Fibroblast of villous mesenchyme (primary cell): ENCODE results near the gene MRPL30. TPM values are rescaled to one million over a fixed set of nuclear protein-coding genes. Genes with fewer than 3 reads are reported as not detected.
A peak's percentile ranks its signal among the peaks of the same experiment; 100 is the strongest.

Source experiments
- DNase-seq: peaks from one replicate; pipeline ENCODE4 v3.0.0-alpha.2; 2010; ENCODE audit warnings: low read depth
- H3K4me3 ChIP-seq: 2 replicates; pipeline ENCODE4 v1.5.1; 2011; ENCODE audit warnings: low read depth, mild to moderate bottlenecking, low read length
- total RNA-seq: library from RNA; depleted of rRNA; stranded (reverse); fragments of >200 nt; gene quantifications from 2 replicates; pipeline ENCODE4 v1.2.3, GENCODE V29; 2012
- TF ChIP-seq, protein P1 (sequence below): IDR thresholded peaks from 2 replicates; pipeline ENCODE4 v1.5.1; 2012; ENCODE audit warnings: low read depth, mild to moderate bottlenecking, low read length; ENCODE audit not compliant: insufficient read depth

The MRPL30 gene
- total RNA-seq, 1 donor: 40.6 TPM

DNA sequence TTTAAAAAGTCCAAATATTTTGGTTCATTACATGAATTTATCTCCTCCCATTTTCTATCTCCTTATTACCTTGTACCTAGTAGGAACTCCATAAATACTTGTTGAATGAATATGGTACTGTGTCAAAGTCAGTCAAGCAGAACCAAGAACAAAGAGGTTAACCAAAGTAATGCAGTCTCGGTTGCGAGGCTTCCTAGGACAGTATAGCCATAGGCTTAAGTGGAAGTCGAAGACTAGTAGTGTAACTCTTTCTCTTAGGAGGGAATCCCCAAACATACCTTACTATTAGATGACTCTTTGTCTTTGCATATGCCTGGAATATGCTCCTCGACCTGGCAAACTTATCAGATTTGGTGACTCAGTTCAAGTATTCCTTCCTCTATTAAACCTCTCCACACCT lies 21.4 kb upstream of the MRPL30 start:
- no peak for DNase-seq
- TF ChIP-seq, protein P1, sequence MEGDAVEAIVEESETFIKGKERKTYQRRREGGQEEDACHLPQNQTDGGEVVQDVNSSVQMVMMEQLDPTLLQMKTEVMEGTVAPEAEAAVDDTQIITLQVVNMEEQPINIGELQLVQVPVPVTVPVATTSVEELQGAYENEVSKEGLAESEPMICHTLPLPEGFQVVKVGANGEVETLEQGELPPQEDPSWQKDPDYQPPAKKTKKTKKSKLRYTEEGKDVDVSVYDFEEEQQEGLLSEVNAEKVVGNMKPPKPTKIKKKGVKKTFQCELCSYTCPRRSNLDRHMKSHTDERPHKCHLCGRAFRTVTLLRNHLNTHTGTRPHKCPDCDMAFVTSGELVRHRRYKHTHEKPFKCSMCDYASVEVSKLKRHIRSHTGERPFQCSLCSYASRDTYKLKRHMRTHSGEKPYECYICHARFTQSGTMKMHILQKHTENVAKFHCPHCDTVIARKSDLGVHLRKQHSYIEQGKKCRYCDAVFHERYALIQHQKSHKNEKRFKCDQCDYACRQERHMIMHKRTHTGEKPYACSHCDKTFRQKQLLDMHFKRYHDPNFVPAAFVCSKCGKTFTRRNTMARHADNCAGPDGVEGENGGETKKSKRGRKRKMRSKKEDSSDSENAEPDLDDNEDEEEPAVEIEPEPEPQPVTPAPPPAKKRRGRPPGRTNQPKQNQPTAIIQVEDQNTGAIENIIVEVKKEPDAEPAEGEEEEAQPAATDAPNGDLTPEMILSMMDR: no peak
- no peak overlapping the region for H3K4me3 ChIP-seq

DNA sequence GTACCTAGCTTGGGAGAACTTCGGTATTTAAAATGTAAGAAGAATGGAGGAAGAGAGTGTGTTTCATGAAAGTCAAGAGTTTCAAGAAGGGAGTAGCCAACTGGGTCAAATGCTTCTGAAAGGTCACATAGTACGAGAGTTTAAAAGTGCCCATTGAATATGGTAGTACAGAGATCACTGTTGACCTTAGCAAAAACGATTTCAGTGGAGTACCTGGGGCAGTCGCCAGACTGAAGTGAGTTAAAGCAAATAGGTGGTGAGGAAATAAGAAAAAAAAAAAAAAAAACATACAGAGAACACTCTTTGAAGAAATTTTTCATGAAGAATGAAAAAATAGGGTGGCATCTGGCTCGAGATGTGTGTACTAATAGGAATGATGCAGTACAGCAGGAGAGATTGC lies 14.8 kb upstream of the MRPL30 start:
- TF ChIP-seq, protein P1: no peak
- no peak overlapping the region for H3K4me3 ChIP-seq
- DNase-seq: no peak

DNA sequence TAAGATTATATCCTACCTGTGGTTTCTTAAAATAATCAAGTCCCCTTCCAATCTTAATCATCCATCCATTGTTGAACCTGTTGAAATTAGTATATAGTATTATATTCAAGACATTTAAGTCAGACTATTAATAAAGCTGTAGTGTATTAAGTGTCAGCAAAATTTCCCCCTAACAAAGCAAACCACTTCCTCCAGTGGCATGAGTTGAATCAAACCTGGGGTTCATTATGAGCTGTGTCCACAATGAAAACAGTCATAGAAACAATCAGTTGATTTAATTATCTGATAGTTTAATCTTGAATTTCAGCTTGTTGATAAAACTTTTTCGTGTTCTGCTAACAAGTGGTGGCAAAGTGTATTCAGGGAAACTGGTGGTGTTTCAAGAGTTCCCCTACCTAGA lies 11.4 kb upstream of the MRPL30 start:
- TF ChIP-seq, protein P1: no peak
- no peak overlapping the region for H3K4me3 ChIP-seq
- DNase-seq: no peak

DNA sequence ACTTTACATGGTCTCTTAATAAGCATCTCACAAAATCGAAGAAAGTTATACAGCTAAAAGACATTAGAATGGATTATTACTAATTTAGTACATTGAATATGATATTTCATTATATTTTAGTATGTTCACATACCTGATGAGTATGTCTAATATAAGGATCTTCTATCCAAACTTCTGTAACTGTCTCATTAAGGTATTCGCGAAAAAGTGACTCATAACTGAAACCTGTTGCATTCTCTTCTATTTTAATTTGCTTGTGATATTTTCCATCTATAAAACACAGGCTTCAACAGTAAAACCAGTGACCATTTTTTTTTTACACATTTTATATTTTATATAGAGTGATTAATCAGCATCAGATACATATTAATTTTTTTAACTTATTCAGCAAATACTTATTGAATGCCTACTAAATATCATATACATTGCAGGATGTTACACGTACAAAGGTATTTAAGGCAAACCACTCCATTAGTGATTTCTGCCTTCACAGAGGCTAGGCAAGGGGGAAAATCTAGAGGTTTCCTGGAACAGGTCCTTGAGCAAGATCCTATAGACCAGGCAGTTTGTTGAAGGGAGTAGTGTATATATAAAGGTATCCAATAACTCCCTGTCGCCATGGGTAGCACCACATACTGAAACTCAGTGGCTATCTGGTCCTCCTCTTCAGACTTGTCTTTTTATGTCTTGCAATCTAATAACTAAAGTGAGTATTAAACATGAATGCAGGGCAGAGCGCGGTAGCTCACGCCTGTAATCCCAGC lies 9.4 kb upstream of the MRPL30 start:
- H3K4me3 ChIP-seq: no peak overlapping the region
- TF ChIP-seq, protein P1: no peak
- DNase-seq: no peak

DNA sequence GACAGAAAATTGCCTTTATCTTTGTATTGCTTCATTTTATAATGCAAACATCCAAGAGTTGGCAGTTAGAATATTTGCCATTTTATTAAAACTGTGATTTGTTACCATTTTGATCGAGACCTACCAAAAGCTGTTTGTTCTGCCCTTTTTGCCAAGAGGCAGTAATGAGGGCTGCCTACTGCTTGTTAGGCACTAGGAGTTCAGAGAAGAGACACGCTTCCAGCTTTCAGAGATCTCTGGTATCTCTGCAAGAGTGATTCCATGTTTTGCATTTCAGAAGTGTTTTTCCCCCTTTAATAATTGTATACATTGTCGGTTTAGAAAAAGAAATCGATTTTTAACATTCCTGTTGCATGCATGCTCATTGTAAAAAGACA lies 628 bp downstream of the MRPL30 start:
- DNase-seq: no peak
- H3K4me3 ChIP-seq: peak overlapping the region; percentile 100
- TF ChIP-seq, protein P1: no peak

DNA sequence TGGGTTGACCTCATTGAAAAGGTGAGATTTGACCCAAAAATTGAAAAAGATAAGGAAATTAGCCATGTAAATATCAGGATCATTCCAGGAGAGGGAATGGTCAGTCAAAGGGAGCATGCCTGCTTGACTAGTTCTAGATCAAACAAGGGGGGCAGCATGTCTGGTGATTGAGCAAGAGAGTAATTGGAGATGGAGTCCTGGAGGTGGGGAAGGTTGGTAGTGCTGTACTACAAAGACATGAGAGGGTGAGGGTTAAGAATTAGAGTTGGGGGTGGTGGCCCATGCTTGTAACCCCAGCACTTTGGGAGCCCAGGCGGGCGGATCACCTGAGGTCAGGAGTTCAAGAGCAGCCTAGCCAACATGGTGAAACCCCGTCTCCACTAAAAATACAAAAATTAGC lies 2.0 kb downstream of the MRPL30 start:
- DNase-seq: no peak
- TF ChIP-seq, protein P1: no peak

DNA sequence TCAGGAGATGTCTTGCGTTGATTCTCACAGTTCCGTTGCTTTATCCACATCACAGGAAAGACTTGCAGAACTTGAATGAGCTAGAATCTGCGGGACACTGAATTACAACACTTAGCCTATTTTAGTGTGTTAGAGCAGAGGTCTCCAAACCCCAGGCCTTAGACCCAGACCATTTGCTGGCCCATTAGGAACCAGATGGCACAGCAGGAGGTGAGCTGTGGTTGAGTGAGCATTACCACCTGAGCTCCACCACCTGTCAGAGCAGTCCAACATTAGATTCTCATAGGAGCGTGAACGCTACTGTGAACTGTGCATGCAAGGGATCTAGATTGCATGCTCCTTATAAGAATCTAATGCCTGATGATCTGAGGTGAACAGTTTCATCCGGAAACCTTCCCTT lies 3.8 kb downstream of the MRPL30 start:
- no peak for DNase-seq
- TF ChIP-seq, protein P1: no peak
- H3K4me3 ChIP-seq: no peak overlapping the region

More for the DNA sequence above, 2.0 kb downstream of the MRPL30 start:
- H3K4me3 ChIP-seq: no peak overlapping the region
